Measurements from ENCODE around the gene DHRS4.

Gene DHRS4

GRCh38 chr14:23926543-23926942 lies 27.0 kb upstream of the DHRS4 start:
- peak overlapping the region; percentile 62 for H3K18ac ChIP-seq (ENCODE audit: low read length)
- H4K91ac ChIP-seq (ENCODE audit: low read depth, low read length, poor library complexity): no peak overlapping the region
- no peak overlapping the region for H2BK12ac ChIP-seq (ENCODE audit: low read length)
- H2AK5ac ChIP-seq (ENCODE audit: low read depth, low read length): peak overlapping the region; percentile 74
- peaks cover 0 to 2% of the 10 kb centered on the region in 2 donors for H3K9me3 ChIP-seq (replicated peaks in 1 of 2; ENCODE audit: control insufficient read depth in 2 of 2, insufficient read depth in 1 of 2, low read depth in 1 of 2, low read length in 2 of 2)
- no peak overlapping the region for H2BK15ac ChIP-seq (ENCODE audit: low read length)
- DNase-seq (ENCODE audit: low spot score): no peak
- no peaks in the 10 kb centered on the region for H3K79me1 ChIP-seq (ENCODE audit: low read depth, low read length)
- WGBS, 2 donors (ENCODE audit: extremely low coverage in 2 of 2, insufficient read length in 2 of 2, insufficient replicate concordance in 1 of 2): no CpG with 5 or more reads among the region's 11 CpGs
- no peaks in the 10 kb centered on the region for H3K36me3 ChIP-seq (replicated peaks in 1 of 2; ENCODE audit: control insufficient read depth in 2 of 2, insufficient read depth in 2 of 2, low read length in 2 of 2)
- H2BK5ac ChIP-seq (ENCODE audit: low read length): no peak overlapping the region
- no peak overlapping the region for H3K4me2 ChIP-seq (ENCODE audit: insufficient read depth, low read length, poor library complexity, severe bottlenecking)
- peaks cover 0 to 21% (median 0%) of the 10 kb centered on the region in 3 experiments for H3K27me3 ChIP-seq (ENCODE audit: control insufficient read depth in 3 of 3, insufficient read depth in 3 of 3, low read depth in 1 of 3, low read length in 3 of 3)
- no peak overlapping the region for H2AFZ ChIP-seq (ENCODE audit: low read length)
- H3K9ac ChIP-seq (ENCODE audit: low read depth, low read length, poor library complexity): peak overlapping the region; percentile 54
- H2BK120ac ChIP-seq (ENCODE audit: low read depth, low read length): no peak overlapping the region
- H3K14ac ChIP-seq (ENCODE audit: low read length): no peak overlapping the region
- peak overlapping the region; percentile 88 for H4K8ac ChIP-seq (ENCODE audit: low read depth, low read length)
- no peak overlapping the region for H3K4ac ChIP-seq (ENCODE audit: low read length)
- peak overlapping the region in 1 of 2 donors; percentile 8 for H3K4me3 ChIP-seq (ENCODE audit: low read length in 2 of 2)
- H3K4me1 ChIP-seq (ENCODE audit: control insufficient read depth in 2 of 2, insufficient read depth in 1 of 2, low read depth in 1 of 2, low read length in 2 of 2): no peaks in the 10 kb centered on the region
- peak overlapping the region; percentile 52 for H3K23ac ChIP-seq (ENCODE audit: low read depth, low read length, poor library complexity)
- H3K27ac ChIP-seq (replicated peaks; ENCODE audit: low read length): no peak overlapping the region

- Histone ChIP-seq H3K9me3 (replicated peaks in 1 of 2; ENCODE audit: control insufficient read depth in 2 of 2, insufficient read depth in 1 of 2, low read depth in 1 of 2, low read length in 2 of 2) (peaks cover 0 to 2% of the 10 kb centered on the region in 2 donors), H2BK12ac (ENCODE audit: low read length) (no peak overlapping the region), H2BK120ac (ENCODE audit: low read depth, low read length) (no peak overlapping the region), H2BK15ac (ENCODE audit: low read length) (no peak overlapping the region), H3K27me3 (ENCODE audit: control insufficient read depth in 3 of 3, insufficient read depth in 3 of 3, low read depth in 1 of 3, low read length in 3 of 3) (peaks cover 0 to 15% (median 0%) of the 10 kb centered on the region in 3 experiments), H3K79me1 (ENCODE audit: low read depth, low read length) (no peaks in the 10 kb centered on the region), H3K4ac (ENCODE audit: low read length) (no peak overlapping the region), H2AFZ (ENCODE audit: low read length) (no peak overlapping the region), H3K18ac (ENCODE audit: low read length) (no peak overlapping the region), H4K8ac (ENCODE audit: low read depth, low read length) (no peak overlapping the region), H2AK5ac (ENCODE audit: low read depth, low read length) (no peak overlapping the region), H3K27ac (replicated peaks; ENCODE audit: low read length) (no peak overlapping the region), H4K91ac (ENCODE audit: low read depth, low read length, poor library complexity) (no peak overlapping the region), H3K36me3 (replicated peaks in 1 of 2; ENCODE audit: control insufficient read depth in 2 of 2, insufficient read depth in 2 of 2, low read length in 2 of 2) (no peaks in the 10 kb centered on the region), H3K4me2 (ENCODE audit: insufficient read depth, low read length, poor library complexity, severe bottlenecking) (no peak overlapping the region), H3K9ac (ENCODE audit: low read depth, low read length, poor library complexity) (no peak overlapping the region), H3K14ac (ENCODE audit: low read length) (no peak overlapping the region), H3K4me1 (ENCODE audit: control insufficient read depth in 2 of 2, insufficient read depth in 1 of 2, low read depth in 1 of 2, low read length in 2 of 2) (no peaks in the 10 kb centered on the region), H2BK5ac (ENCODE audit: low read length) (no peak overlapping the region), H3K23ac (ENCODE audit: low read depth, low read length, poor library complexity) (no peak overlapping the region), H3K4me3 (ENCODE audit: low read length in 2 of 2) (no peak overlapping the region)
- no CpG with 5 or more reads among the region's 5 CpGs for WGBS, 2 donors (ENCODE audit: extremely low coverage in 2 of 2, insufficient read length in 2 of 2, insufficient replicate concordance in 1 of 2)
- no peak for DNase-seq (ENCODE audit: low spot score)
Measured at GRCh38 chr14:23929136-23929535, 24.4 kb upstream of the DHRS4 start.

- no peak overlapping the region for H2BK120ac ChIP-seq (ENCODE audit: low read depth, low read length)
- peaks cover 0 to 2% of the 10 kb centered on the region in 2 donors for H3K9me3 ChIP-seq (replicated peaks in 1 of 2; ENCODE audit: control insufficient read depth in 2 of 2, insufficient read depth in 1 of 2, low read depth in 1 of 2, low read length in 2 of 2)
- H2AFZ ChIP-seq (ENCODE audit: low read length): no peak overlapping the region
- no peak overlapping the region for H2AK5ac ChIP-seq (ENCODE audit: low read depth, low read length)
- H4K8ac ChIP-seq (ENCODE audit: low read depth, low read length): no peak overlapping the region
- no peak overlapping the region for H3K23ac ChIP-seq (ENCODE audit: low read depth, low read length, poor library complexity)
- peak; percentile 81 for DNase-seq (ENCODE audit: low spot score)
- H3K4me3 ChIP-seq (ENCODE audit: low read length in 2 of 2): no peak overlapping the region
- H4K91ac ChIP-seq (ENCODE audit: low read depth, low read length, poor library complexity): no peak overlapping the region
- H3K36me3 ChIP-seq (replicated peaks in 1 of 2; ENCODE audit: control insufficient read depth in 2 of 2, insufficient read depth in 2 of 2, low read length in 2 of 2): no peaks in the 10 kb centered on the region
- no peak overlapping the region for H3K27ac ChIP-seq (replicated peaks; ENCODE audit: low read length)
- H2BK15ac ChIP-seq (ENCODE audit: low read length): no peak overlapping the region
- H2BK5ac ChIP-seq (ENCODE audit: low read length): no peak overlapping the region
- H2BK12ac ChIP-seq (ENCODE audit: low read length): no peak overlapping the region
- H3K18ac ChIP-seq (ENCODE audit: low read length): no peak overlapping the region
- H3K4ac ChIP-seq (ENCODE audit: low read length): no peak overlapping the region
- no peak overlapping the region for H3K9ac ChIP-seq (ENCODE audit: low read depth, low read length, poor library complexity)
- H3K14ac ChIP-seq (ENCODE audit: low read length): no peak overlapping the region
- WGBS, 2 donors (ENCODE audit: extremely low coverage in 2 of 2, insufficient read length in 2 of 2, insufficient replicate concordance in 1 of 2): no CpG with 5 or more reads among the region's 3 CpGs
- H3K79me1 ChIP-seq (ENCODE audit: low read depth, low read length): no peaks in the 10 kb centered on the region
- no peaks in the 10 kb centered on the region for H3K4me1 ChIP-seq (ENCODE audit: control insufficient read depth in 2 of 2, insufficient read depth in 1 of 2, low read depth in 1 of 2, low read length in 2 of 2)
- no peak overlapping the region for H3K4me2 ChIP-seq (ENCODE audit: insufficient read depth, low read length, poor library complexity, severe bottlenecking)
- peaks cover 0 to 11% (median 0%) of the 10 kb centered on the region in 3 experiments for H3K27me3 ChIP-seq (ENCODE audit: control insufficient read depth in 3 of 3, insufficient read depth in 3 of 3, low read depth in 1 of 3, low read length in 3 of 3)
Measured at GRCh38 chr14:23929822-23930294, 23.7 kb upstream of the DHRS4 start.

- peaks cover 0 to 2% of the 10 kb centered on the region in 2 donors for H3K9me3 ChIP-seq (replicated peaks in 1 of 2; ENCODE audit: control insufficient read depth in 2 of 2, insufficient read depth in 1 of 2, low read depth in 1 of 2, low read length in 2 of 2)
- no peak overlapping the region for H2AK5ac ChIP-seq (ENCODE audit: low read depth, low read length)
- H3K18ac ChIP-seq (ENCODE audit: low read length): no peak overlapping the region
- H3K27me3 ChIP-seq (ENCODE audit: control insufficient read depth in 3 of 3, insufficient read depth in 3 of 3, low read depth in 1 of 3, low read length in 3 of 3): peaks cover 0 to 7% (median 0%) of the 10 kb centered on the region in 3 experiments
- no peak overlapping the region for H2AFZ ChIP-seq (ENCODE audit: low read length)
- H3K79me1 ChIP-seq (ENCODE audit: low read depth, low read length): no peaks in the 10 kb centered on the region
- H2BK5ac ChIP-seq (ENCODE audit: low read length): no peak overlapping the region
- H3K4me1 ChIP-seq (ENCODE audit: control insufficient read depth in 2 of 2, insufficient read depth in 1 of 2, low read depth in 1 of 2, low read length in 2 of 2): no peaks in the 10 kb centered on the region
- H3K4me3 ChIP-seq (ENCODE audit: low read length in 2 of 2): no peak overlapping the region
- H4K8ac ChIP-seq (ENCODE audit: low read depth, low read length): no peak overlapping the region
- H3K9ac ChIP-seq (ENCODE audit: low read depth, low read length, poor library complexity): no peak overlapping the region
- H2BK12ac ChIP-seq (ENCODE audit: low read length): no peak overlapping the region
- H2BK120ac ChIP-seq (ENCODE audit: low read depth, low read length): no peak overlapping the region
- no peaks in the 10 kb centered on the region for H3K36me3 ChIP-seq (replicated peaks in 1 of 2; ENCODE audit: control insufficient read depth in 2 of 2, insufficient read depth in 2 of 2, low read length in 2 of 2)
- no peak for DNase-seq (ENCODE audit: low spot score)
- H3K4me2 ChIP-seq (ENCODE audit: insufficient read depth, low read length, poor library complexity, severe bottlenecking): no peak overlapping the region
- no peak overlapping the region for H3K14ac ChIP-seq (ENCODE audit: low read length)
- no peak overlapping the region for H2BK15ac ChIP-seq (ENCODE audit: low read length)
- no peak overlapping the region for H3K4ac ChIP-seq (ENCODE audit: low read length)
- H4K91ac ChIP-seq (ENCODE audit: low read depth, low read length, poor library complexity): no peak overlapping the region
- H3K27ac ChIP-seq (replicated peaks; ENCODE audit: low read length): no peak overlapping the region
- no CpG with 5 or more reads among the region's 4 CpGs for WGBS, 2 donors (ENCODE audit: extremely low coverage in 2 of 2, insufficient read length in 2 of 2, insufficient replicate concordance in 1 of 2)
- no peak overlapping the region for H3K23ac ChIP-seq (ENCODE audit: low read depth, low read length, poor library complexity)
Measured at GRCh38 chr14:23930742-23931141, 22.8 kb upstream of the DHRS4 start.

All from neuronal stem cell (in vitro differentiated cells).